ENCODE measurements around the gene ACOT11. TPM values are rescaled to one million over a fixed set of nuclear protein-coding genes. Genes with fewer than 3 reads are reported as not detected.

ACOT11 gene
- total RNA-seq, 1 experiment from 2014 or later, result 1.9 TPM

- Histone ChIP-seq H3K9me3 (ENCODE audit: control insufficient read depth, insufficient read depth, low read depth, low read length) (no peaks in the 10 kb centered on the region), H3K36me3 (ENCODE audit: control insufficient read depth, insufficient read depth, low read length) (no peaks in the 10 kb centered on the region), H3K4me1 (ENCODE audit: control insufficient read depth, insufficient read depth, low read length) (no peaks in the 10 kb centered on the region), H3K27me3 (ENCODE audit: control insufficient read depth, insufficient read depth, low read length) (no peaks in the 10 kb centered on the region), H3K27ac (ENCODE audit: low read length) (no peak overlapping the region), H3K4me3 (ENCODE audit: low read depth in 2 of 2, low read length in 2 of 2) (no peak overlapping the region)
- ChIA-PET CTCF (no interaction called here), POLR2A (no interaction called here)
- DNase-seq (ENCODE audit: low read depth, low spot score), result no peak
- intact Hi-C loops (cut with micrococcal nuclease; ENCODE audit: unreplicated experiment), result no loop called here
- no peak for ATAC-seq
- in situ Hi-C loops (cut with HindIII; ENCODE audit: low pct_unique_long_range_greater_than_20kb, low sequenced_read_pairs), result no loop called here
- no peak for TF ChIP-seq TCF7L2 (IDR thresholded peaks at IDR 0.05; ENCODE audit: low read depth, low read length)
- no peak for TF ChIP-seq SIN3A (IDR thresholded peaks at IDR 0.05; ENCODE audit: borderline replicate concordance, insufficient read depth, low read depth, low read length)
- no peak for TF ChIP-seq REST (IDR thresholded peaks at IDR 0.05; ENCODE audit: insufficient read depth in 1 of 2, low read depth in 2 of 2, low read length in 1 of 2)
- no peak for TF ChIP-seq CTCF (IDR thresholded peaks at IDR 0.05)
- no peak for TF ChIP-seq POLR2AphosphoS5 (IDR thresholded peaks at IDR 0.05; ENCODE audit: low read depth, low read length)
- no TSS peak for BruUV-seq (replicated peaks)
Measured at GRCh38 chr1:54640361-54640760, 92.3 kb downstream of the ACOT11 start.

- no peak within 1 kb of the TSS for H3K27ac ChIP-seq (ENCODE audit: low read length)
- H3K36me3 ChIP-seq (ENCODE audit: control insufficient read depth, insufficient read depth, low read length), result no peaks in the 10 kb centered on the region
- H3K27me3 ChIP-seq (ENCODE audit: control insufficient read depth, insufficient read depth, low read length), result no peaks in the 10 kb centered on the region
- in situ Hi-C loops (cut with HindIII; ENCODE audit: low pct_unique_long_range_greater_than_20kb, low sequenced_read_pairs) (no loop called here), intact Hi-C loops (cut with micrococcal nuclease; ENCODE audit: unreplicated experiment) (no loop called here)
- no peaks in the 10 kb centered on the region for H3K4me1 ChIP-seq (ENCODE audit: control insufficient read depth, insufficient read depth, low read length)
- no peak within 1 kb of the TSS for H3K4me3 ChIP-seq (ENCODE audit: low read depth in 2 of 2, low read length in 2 of 2)
- no TSS peak for BruUV-seq (replicated peaks)
- ChIA-PET POLR2A (no interaction called here), CTCF (no interaction called here)
- ATAC-seq (no peak), DNase-seq (ENCODE audit: low read depth, low spot score) (no peak)
- no peaks in the 10 kb centered on the region for H3K9me3 ChIP-seq (ENCODE audit: control insufficient read depth, insufficient read depth, low read depth, low read length)
- TF ChIP-seq CTCF (IDR thresholded peaks at IDR 0.05) (no peak), REST (IDR thresholded peaks at IDR 0.05; ENCODE audit: insufficient read depth in 1 of 2, low read depth in 2 of 2, low read length in 1 of 2) (no peak), TCF7L2 (IDR thresholded peaks at IDR 0.05; ENCODE audit: low read depth, low read length) (no peak), POLR2AphosphoS5 (IDR thresholded peaks at IDR 0.05; ENCODE audit: low read depth, low read length) (no peak), SIN3A (IDR thresholded peaks at IDR 0.05; ENCODE audit: borderline replicate concordance, insufficient read depth, low read depth, low read length) (no peak)
Measured at GRCh38 chr1:54640863-54641836, 93.1 kb downstream of the ACOT11 start, which contains the start of gene MROH7. MROH7 (plus strand) TSS chr1:54641786; CDS start chr1:54652927, 11,141 bp downstream.
